ENCODE data around the gene FLAD1. TPM values are rescaled to one million over a fixed set of nuclear protein-coding genes. Genes with fewer than 3 reads are reported as not detected.

FLAD1 gene
- total and polyA plus RNA-seq, 9 donors: 11.1 to 30.0 (median 18.9) TPM

DNA sequence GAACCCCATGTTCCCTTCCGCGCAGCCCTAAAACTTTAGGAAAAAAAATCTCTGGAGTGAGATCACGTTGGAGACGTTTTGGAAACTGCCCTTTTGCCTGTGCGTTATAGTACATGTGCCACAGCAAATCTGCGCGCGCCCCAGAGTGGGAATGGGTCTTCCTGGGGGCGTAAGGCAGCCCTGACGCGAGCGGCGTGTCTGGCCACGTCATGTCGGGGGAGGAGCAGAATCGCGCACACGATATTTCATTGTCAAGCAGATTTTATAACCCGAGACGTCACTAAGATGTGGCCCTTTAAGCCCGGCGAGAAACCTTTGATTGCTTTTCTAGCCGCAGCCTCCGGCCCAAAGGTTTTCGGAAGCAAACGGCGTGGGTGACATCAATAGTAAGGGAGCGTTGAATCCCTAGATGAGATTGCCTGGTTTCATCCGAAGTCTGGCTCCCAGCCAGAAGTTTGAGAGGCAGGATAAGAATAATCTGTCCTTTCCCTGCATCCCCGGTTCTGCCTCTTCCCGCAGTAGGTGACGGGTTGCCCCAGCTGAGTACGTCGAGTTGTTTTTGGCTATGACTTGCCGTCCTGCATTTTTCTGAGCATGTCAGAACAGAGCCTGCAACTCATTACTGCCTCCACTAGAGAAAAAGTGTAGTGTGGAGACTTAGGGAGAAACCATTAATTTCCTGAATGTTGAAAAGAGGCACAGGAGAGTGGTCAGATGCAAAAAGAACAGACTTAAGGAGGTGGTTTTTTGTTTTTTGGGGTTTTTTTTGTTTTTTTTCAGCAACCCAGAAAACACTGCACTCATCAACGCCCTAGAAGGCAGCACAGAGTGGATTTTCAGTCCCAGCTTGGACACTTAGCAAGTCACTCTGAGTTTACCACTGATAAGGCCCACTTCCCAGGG is 45.8 kb upstream of the FLAD1 start:
- no peaks in the 10 kb centered on the region for H3K36me3 ChIP-seq
- no peaks in the 10 kb centered on the region for H3K9me3 ChIP-seq
- intact Hi-C loops (cut with DNase I): no loop called here
- H3K27ac ChIP-seq: peak overlapping the region; percentile 94 to 95
- peak; percentile 93 to 95 (median 93) for DNase-seq
- peaks cover 21% of the 10 kb centered on the region for H3K4me1 ChIP-seq (ENCODE audit: insufficient read depth)
- no peaks in the 10 kb centered on the region for H3K27me3 ChIP-seq
- TF ChIP-seq POLR2A (IDR thresholded peaks at IDR 0.05): peak; percentile 93
- TF ChIP-seq, protein P1, sequence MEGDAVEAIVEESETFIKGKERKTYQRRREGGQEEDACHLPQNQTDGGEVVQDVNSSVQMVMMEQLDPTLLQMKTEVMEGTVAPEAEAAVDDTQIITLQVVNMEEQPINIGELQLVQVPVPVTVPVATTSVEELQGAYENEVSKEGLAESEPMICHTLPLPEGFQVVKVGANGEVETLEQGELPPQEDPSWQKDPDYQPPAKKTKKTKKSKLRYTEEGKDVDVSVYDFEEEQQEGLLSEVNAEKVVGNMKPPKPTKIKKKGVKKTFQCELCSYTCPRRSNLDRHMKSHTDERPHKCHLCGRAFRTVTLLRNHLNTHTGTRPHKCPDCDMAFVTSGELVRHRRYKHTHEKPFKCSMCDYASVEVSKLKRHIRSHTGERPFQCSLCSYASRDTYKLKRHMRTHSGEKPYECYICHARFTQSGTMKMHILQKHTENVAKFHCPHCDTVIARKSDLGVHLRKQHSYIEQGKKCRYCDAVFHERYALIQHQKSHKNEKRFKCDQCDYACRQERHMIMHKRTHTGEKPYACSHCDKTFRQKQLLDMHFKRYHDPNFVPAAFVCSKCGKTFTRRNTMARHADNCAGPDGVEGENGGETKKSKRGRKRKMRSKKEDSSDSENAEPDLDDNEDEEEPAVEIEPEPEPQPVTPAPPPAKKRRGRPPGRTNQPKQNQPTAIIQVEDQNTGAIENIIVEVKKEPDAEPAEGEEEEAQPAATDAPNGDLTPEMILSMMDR (IDR thresholded peaks at IDR 0.05): peak in 1 of 3 donors; percentile 31
- TF ChIP-seq EP300 (IDR thresholded peaks at IDR 0.05): peak; percentile 45
- 1% methylated on average over 36 of the region's 36 CpGs for WGBS, 3 donors
- H3K4me3 ChIP-seq: peak overlapping the region; percentile 55

DNA sequence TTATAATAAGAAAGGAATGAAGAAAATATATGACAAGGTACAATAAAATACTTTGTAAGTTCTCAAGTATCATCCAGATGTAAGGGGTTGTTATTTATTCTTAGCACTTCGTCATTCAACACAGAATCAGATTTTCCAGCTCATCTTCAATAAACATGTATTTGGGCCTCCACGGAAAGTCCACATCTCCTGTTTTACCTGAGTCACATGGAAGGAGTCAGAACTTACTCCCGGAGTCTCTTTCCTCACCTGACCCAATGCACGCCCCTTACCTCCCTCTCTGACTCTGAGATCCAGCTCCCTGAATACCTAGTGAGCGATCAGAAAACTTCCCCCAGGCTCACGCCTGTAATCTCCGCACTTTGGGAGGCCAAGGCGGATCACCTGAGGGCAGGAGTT is 45.2 kb upstream of the FLAD1 start:
- TF ChIP-seq, protein P1 (IDR thresholded peaks at IDR 0.05): no peak
- TF ChIP-seq EP300 (IDR thresholded peaks at IDR 0.05): no peak
- TF ChIP-seq POLR2A (IDR thresholded peaks at IDR 0.05): no peak
- intact Hi-C loops (cut with DNase I): no loop called here
- peak overlapping the region; percentile 55 for H3K4me3 ChIP-seq
- peaks cover 24% of the 10 kb centered on the region for H3K4me1 ChIP-seq (ENCODE audit: insufficient read depth)
- peak overlapping the region; percentile 94 to 95 for H3K27ac ChIP-seq
- DNase-seq: no peak
- no peaks in the 10 kb centered on the region for H3K9me3 ChIP-seq
- no peaks in the 10 kb centered on the region for H3K27me3 ChIP-seq
- WGBS, 3 donors: 78 to 83% (median 81%) methylated on average over 8 of the region's 8 CpGs
- H3K36me3 ChIP-seq: no peaks in the 10 kb centered on the region

- peaks cover 24% of the 10 kb centered on the region for H3K4me1 ChIP-seq (ENCODE audit: insufficient read depth)
- WGBS, 3 donors: 93 to 94% (median 93%) methylated on average over 7 of the region's 7 CpGs
- no peak for DNase-seq
- H3K27ac ChIP-seq: peak overlapping the region; percentile 94 to 95
- intact Hi-C loops (cut with DNase I): no loop called here
- no peaks in the 10 kb centered on the region for H3K9me3 ChIP-seq
- TF ChIP-seq, protein P1 (IDR thresholded peaks at IDR 0.05): no peak
- no peak for TF ChIP-seq EP300 (IDR thresholded peaks at IDR 0.05)
- TF ChIP-seq POLR2A (IDR thresholded peaks at IDR 0.05): no peak
- H3K4me3 ChIP-seq: no peak overlapping the region
- H3K27me3 ChIP-seq: no peaks in the 10 kb centered on the region
- H3K36me3 ChIP-seq: no peaks in the 10 kb centered on the region
These were observed 44.3 kb upstream of the FLAD1 start for GRCh38 chr1:154938604-154939399.

DNA sequence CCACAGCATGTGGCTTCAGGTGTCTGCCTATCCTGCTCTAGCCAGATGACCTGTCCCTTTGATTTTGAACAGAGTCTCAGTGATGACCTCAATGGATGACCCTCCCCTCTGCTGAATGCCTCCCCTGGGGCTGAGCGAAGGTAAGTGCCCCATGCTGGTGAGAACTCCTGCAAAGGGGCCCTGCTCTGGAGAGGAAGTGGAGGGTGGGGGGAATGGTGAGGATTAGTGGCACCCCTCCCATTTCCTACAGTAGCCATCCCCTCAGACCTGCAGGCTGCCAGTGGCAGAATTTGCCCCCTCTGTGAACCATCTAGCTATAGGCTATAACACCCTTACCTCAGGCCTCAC is 43.0 kb upstream of the FLAD1 start:
- TF ChIP-seq, protein P1 (IDR thresholded peaks at IDR 0.05): no peak
- no peak for TF ChIP-seq POLR2A (IDR thresholded peaks at IDR 0.05)
- no peak for TF ChIP-seq EP300 (IDR thresholded peaks at IDR 0.05)
- H3K27ac ChIP-seq: no peak overlapping the region
- intact Hi-C loops (cut with DNase I): no loop called here
- peak in 1 of 5 donors; percentile 25 for DNase-seq
- 92 to 100% (median 97%) methylated on average over 1 of the region's 1 CpG for WGBS, 3 donors
- peaks cover 24% of the 10 kb centered on the region for H3K4me1 ChIP-seq (ENCODE audit: insufficient read depth)
- no peaks in the 10 kb centered on the region for H3K27me3 ChIP-seq
- no peaks in the 10 kb centered on the region for H3K9me3 ChIP-seq
- no peaks in the 10 kb centered on the region for H3K36me3 ChIP-seq
- H3K4me3 ChIP-seq: no peak overlapping the region

Measured in ovary (tissue), 9 donors.